HG02588 (cell line): ENCODE measurements around the gene NR1H3.
A peak's percentile ranks its signal among the peaks of the same experiment; 100 is the strongest.

ENCODE experiments used
- ATAC-seq: cut with Tn5 transposase; IDR thresholded peaks from one replicate; pipeline ENCODE4 v1.9.1; 2021; ENCODE audit warnings: mild to moderate bottlenecking, moderate library complexity; ENCODE audit not compliant: unreplicated experiment

Gene NR1H3

GRCh38 chr11:47269002-47269828, 11.4 kb downstream of the NR1H3 start:
- ATAC-seq: peak; percentile 56

GRCh38 chr11:47269829-47270305, 12.1 kb downstream of the NR1H3 start, which contains the start of gene MADD:
MADD (plus strand) TSS chr11:47270133.
- ATAC-seq: peak; percentile 76

DNA sequence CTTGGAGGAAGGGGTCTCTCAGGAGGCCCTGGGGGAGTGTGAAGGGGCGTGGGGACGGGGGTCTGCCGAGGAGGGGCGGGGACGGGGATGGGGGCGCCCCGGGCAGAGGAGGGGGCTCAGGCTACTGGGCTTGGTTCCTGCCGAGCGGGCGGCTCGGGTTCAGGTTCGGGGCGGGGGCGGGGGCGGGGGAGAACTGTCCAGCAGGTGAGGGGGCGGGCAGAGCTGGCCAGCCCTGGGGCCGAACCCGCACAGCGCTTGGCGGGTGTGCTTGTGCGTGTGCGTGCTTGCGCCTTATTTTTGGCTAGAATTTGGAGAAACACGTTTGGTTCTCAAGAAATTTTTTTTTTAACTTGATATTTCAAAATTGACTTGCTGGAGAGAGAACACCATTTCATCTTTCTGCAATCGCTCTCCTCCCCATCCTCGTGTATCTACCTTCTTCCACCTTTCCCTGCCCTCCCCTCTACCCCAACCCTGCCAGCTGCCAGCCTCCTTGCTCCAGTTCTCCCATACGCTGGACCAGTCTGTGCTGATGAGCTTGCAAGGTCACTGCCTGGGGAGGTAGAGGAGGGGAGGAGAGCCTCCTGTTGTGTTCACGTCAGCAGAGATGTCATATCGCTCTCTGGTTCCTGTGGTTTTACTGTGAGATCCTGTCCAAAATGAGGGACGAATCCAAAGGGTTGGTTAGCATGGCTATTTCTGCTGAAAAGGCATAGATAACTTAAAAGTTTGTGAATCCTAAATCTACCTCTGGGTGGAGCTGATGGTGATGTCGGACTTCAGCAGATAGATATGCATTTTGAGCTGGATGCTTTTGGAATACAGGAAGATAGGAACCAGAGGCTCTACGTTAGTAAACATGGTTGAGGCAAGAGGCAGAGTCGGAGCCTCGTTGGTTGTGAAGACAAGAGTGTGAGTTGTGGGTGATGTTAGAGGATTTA, 12.8 kb downstream of the NR1H3 start:
- no peak for ATAC-seq

GRCh38 chr11:47271328-47271727, 13.5 kb downstream of the NR1H3 start:
- no peak for ATAC-seq

DNA sequence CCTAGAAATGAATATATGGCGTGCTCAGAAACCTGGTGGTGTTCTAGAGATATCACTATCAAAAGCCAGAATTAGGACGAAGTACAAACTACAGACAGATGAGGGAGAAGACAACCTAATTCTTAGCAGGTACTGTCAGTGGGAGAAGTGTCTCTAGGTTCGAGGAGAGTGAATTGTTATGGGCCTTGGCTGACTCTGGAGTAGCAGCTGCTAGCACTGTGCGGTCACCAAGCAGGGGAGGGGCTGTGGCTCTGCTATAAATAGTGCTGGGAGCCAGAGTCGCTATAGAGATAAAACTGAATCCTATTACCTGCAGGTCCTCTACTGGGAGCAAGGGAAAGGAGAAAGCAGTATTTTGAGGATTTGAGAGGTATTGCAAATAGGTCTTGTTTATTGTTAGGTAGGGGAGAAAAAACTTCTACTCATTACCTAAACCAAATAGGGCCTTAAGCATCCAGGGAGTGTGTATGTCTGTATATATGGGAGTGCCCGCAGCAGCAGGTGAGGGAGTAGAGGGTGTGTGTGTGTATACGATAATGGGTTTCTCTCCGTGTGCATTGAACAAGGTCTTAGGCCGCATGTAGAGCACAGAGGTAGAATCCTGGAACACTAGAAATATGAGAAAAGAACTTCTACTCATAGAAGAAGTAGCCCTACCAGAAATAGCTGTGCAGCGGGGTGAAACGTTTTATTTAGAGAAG, 14.3 kb downstream of the NR1H3 start:
- ATAC-seq: no peak

- ATAC-seq: no peak
These were observed 14.9 kb downstream of the NR1H3 start for GRCh38 chr11:47272706-47273105.

DNA sequence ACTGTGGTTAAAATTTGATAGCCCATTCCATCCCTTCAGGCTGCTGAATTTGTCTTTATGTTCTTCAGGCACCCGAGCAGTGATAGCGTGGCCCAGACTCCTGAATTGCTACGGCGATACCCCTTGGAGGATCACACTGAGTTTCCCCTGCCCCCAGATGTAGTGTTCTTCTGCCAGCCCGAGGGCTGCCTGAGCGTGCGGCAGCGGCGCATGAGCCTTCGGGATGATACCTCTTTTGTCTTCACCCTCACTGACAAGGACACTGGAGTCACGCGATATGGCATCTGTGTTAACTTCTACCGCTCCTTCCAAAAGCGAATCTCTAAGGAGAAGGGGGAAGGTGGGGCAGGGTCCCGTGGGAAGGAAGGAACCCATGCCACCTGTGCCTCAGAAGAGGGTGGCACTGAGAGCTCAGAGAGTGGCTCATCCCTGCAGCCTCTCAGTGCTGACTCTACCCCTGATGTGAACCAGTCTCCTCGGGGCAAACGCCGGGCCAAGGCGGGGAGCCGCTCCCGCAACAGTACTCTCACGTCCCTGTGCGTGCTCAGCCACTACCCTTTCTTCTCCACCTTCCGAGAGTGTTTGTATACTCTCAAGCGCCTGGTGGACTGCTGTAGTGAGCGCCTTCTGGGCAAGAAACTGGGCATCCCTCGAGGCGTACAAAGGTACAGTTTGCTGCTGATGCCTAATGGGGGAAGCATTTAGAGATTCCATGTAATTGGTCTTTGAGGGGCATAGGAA, 16.9 kb downstream of the NR1H3 start:
- no peak for ATAC-seq

DNA sequence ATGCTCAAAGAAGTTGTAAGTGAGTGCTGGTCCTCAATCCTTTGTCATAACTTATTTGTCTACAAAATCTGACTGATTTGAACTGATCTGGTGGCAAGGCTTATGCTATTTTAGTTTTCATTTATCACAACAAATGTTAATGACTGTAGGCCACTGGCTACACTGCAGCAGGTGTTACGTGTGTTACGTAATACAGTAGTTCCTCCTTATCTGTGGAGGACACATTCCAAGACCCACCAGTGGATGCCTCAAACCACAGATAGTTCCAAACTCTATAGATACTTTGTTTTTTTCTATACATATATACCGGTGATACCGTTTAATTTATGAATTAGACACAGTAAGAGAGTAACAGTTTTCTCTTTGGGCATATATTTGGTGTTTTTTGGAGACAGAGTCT, 19.1 kb downstream of the NR1H3 start:
- ATAC-seq: no peak

- ATAC-seq: no peak
These were observed 20.3 kb downstream of the NR1H3 start for GRCh38 chr11:47278058-47278457.

- no peak for ATAC-seq
These were observed 21.0 kb downstream of the NR1H3 start for GRCh38 chr11:47278769-47279168.

- ATAC-seq: no peak
These were observed 22.3 kb downstream of the NR1H3 start for GRCh38 chr11:47280099-47280498.

DNA sequence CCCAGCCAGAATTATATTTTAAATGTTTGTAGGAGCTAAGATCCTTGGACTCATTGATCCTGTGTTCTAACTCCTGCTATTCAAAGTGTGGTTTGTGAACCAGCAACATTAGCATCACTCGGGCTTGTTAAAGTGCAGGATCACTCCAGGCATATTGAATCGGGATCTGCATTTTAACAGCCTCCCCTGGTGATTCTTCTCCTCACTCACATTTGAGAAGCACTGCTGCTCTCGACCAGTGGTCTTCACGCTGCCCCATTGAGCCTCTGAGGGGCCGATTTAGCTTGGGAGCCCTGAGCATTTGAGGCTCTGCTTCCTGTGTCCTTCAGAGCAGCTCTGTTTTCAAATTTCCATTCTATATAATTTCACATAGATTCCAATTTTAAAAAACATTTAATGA, 23.1 kb downstream of the NR1H3 start:
- ATAC-seq: no peak

DNA sequence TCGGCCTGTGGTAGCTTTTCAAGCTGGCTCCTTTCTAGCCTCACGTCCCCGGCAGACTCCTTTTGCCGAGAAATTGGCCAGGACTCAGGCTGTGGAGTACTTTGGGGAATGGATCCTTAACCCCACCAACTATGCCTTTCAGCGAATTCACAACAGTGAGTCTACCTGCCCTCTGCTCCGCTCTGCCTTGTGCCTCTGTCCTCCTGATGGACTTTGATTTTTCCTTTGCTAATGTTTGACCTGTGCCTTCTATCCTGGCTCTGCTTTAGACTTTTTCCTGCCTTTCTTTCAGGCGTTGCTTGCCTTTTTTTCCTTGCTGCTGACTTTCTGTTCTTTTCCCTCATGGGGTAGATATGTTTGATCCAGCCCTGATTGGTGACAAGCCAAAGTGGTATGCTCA, 24.7 kb downstream of the NR1H3 start:
- no peak for ATAC-seq

DNA sequence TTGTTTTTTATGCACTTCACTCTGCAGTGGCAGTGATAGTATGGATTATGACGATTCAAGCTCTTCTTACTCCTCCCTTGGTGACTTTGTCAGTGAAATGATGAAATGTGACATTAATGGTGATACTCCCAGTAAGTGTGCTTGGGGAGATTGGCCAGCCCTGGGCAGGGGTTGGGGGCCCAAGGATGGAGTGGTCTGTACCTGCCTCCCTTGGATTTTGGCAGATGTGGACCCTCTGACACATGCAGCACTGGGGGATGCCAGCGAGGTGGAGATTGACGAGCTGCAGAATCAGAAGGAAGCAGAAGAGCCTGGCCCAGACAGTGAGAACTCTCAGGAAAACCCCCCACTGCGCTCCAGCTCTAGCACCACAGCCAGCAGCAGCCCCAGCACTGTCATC, 26.4 kb downstream of the NR1H3 start:
- no peak for ATAC-seq

DNA sequence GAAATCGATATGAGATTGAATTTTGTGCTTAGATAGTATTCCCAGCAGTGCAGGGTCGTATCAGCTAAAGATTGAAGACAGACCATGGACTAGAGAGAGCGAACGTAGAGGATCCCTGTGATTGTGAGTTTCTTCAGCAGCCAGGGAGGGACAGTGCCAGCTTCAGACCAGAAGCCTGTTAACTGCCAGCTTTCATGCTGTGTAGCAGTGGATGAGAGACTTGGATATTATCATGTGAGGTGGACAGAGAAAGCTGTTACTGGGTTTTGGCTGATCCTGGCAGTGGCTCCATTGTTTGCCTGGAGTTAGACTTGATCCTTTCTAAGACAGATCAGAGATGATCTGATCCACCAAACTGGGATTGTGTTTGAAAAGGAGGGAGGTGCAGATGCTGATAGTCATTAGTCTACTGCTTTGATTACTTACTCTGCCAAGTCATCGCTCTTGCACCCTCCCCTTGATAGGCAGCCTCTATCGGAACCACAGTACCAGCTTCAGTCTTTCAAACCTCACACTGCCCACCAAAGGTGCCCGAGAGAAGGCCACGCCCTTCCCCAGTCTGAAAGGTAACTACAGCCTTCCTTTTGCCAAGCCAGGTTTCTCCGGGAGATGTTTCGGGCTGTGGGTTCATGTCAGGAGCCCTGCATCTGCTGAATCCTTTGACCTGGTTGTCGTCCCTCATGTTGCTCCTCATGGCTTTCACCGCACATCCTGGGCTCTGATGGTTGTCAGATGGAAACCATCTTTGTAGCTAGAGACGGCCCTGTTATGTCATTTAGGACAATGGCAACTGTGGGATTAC, 28.4 kb downstream of the NR1H3 start:
- no peak for ATAC-seq

- no peak for ATAC-seq
These were observed 30.3 kb downstream of the NR1H3 start for GRCh38 chr11:47288066-47288465.

DNA sequence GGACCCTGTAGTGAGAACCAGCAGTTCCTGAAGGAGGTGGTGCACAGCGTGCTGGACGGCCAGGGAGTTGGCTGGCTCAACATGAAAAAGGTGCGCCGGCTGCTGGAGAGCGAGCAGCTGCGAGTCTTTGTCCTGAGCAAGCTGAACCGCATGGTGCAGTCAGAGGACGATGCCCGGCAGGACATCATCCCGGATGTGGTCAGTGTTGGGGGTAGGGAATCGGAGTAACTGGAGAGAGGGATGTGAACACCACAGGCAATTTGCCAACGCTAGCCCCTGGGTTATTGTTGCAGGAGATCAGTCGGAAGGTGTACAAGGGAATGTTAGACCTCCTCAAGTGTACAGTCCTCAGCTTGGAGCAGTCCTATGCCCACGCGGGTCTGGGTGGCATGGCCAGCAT, 32.1 kb downstream of the NR1H3 start:
- ATAC-seq: no peak

- no peak for ATAC-seq
These were observed 37.6 kb downstream of the NR1H3 start for GRCh38 chr11:47295385-47295784.

- no peak for ATAC-seq
These were observed 38.2 kb downstream of the NR1H3 start for GRCh38 chr11:47296045-47296444.

GRCh38 chr11:47299078-47299477, 41.3 kb downstream of the NR1H3 start:
- ATAC-seq: no peak
